Fibroblast of the aortic adventitia (primary cell): Measurements from ENCODE around the gene ISLR2. TPM values are rescaled to one million over a fixed set of nuclear protein-coding genes. Genes with fewer than 3 reads are reported as not detected.

Experiments
- DNase-seq: peaks from one replicate; pipeline ENCODE4 v3.0.0-alpha.2; 2010; ENCODE audit warnings: low read depth
- H3K4me3 ChIP-seq: 2 replicates; pipeline ENCODE4 v1.5.1; 2011; ENCODE audit warnings: low read depth, mild to moderate bottlenecking, control low read depth, low read length, moderate library complexity
- CTCF ChIP-seq: IDR thresholded peaks from 2 replicates; pipeline ENCODE4 v1.5.1; 2011; ENCODE audit warnings: mild to moderate bottlenecking, low read length, control low read depth, inconsistent platforms; ENCODE audit not compliant: insufficient read depth
- total RNA-seq: library from RNA; depleted of rRNA; stranded (reverse); fragments of >200 nt; gene quantifications from 2 replicates; pipeline ENCODE4 v1.2.3, GENCODE V29; 2012; ENCODE audit warnings: low replicate concordance

The ISLR2 gene
- total RNA-seq, 1 donor, result 0.36 TPM

- no peak for TF ChIP-seq CTCF
- H3K4me3 ChIP-seq, result no peak overlapping the region
- no peak for DNase-seq
Observed at GRCh38 chr15:74109713-74110112, 20.7 kb upstream of the ISLR2 start.

- no peak for TF ChIP-seq CTCF
- DNase-seq, result no peak
- no peak overlapping the region for H3K4me3 ChIP-seq
Observed at GRCh38 chr15:74120426-74120825, 10.0 kb upstream of the ISLR2 start.

GRCh38 chr15:74121039-74121438 lies 9.3 kb upstream of the ISLR2 start:
- DNase-seq, result no peak
- TF ChIP-seq CTCF, result no peak
- H3K4me3 ChIP-seq, result no peak overlapping the region

GRCh38 chr15:74121858-74122257 lies 8.5 kb upstream of the ISLR2 start:
- no peak overlapping the region for H3K4me3 ChIP-seq
- DNase-seq, result no peak
- no peak for TF ChIP-seq CTCF

- no peak for TF ChIP-seq CTCF
- DNase-seq, result no peak
- H3K4me3 ChIP-seq, result no peak overlapping the region
Observed at GRCh38 chr15:74122403-74123130, 7.8 kb upstream of the ISLR2 start.

GRCh38 chr15:74123131-74123429 lies 7.3 kb upstream of the ISLR2 start:
- no peak for DNase-seq
- no peak for TF ChIP-seq CTCF
- no peak overlapping the region for H3K4me3 ChIP-seq

GRCh38 chr15:74123658-74124057 lies 6.7 kb upstream of the ISLR2 start:
- TF ChIP-seq CTCF, result no peak
- no peak for DNase-seq
- no peak overlapping the region for H3K4me3 ChIP-seq
